BE2C (cell line): Measurements from ENCODE around the gene PNPLA6.

Experiments used
- DNase-seq: peaks from one replicate; pipeline ENCODE4 v3.0.0-alpha.2; 2020
- H3K27me3 ChIP-seq: fragments of 250-450 bp; sonication (Bioruptor Pico); 2 replicates; pipeline ENCODE4 v1.5.1; 2020; ENCODE audit warnings: mild to moderate bottlenecking
- H3K36me3 ChIP-seq: fragments of 250-450 bp; sonication (Bioruptor Pico); 2 replicates; pipeline ENCODE4 v1.5.1; 2020; ENCODE audit warnings: mild to moderate bottlenecking
- H3K4me1 ChIP-seq: fragments of 250-450 bp; sonication (Bioruptor Pico); 2 replicates; pipeline ENCODE4 v1.5.1; 2020
- H3K4me3 ChIP-seq: 2 replicates; pipeline ENCODE4 v1.5.1; 2011; ENCODE audit warnings: low read depth, low read length
- H3K9me3 ChIP-seq: fragments of 250-450 bp; sonication (Bioruptor Pico); 2 replicates; pipeline ENCODE4 v1.5.1; 2020
- TF ChIP-seq, protein P1 (sequence below): IDR thresholded peaks from 2 replicates; pipeline ENCODE4 v1.5.1; 2012; ENCODE audit warnings: mild to moderate bottlenecking, low read depth, low read length

The PNPLA6 gene

DNA sequence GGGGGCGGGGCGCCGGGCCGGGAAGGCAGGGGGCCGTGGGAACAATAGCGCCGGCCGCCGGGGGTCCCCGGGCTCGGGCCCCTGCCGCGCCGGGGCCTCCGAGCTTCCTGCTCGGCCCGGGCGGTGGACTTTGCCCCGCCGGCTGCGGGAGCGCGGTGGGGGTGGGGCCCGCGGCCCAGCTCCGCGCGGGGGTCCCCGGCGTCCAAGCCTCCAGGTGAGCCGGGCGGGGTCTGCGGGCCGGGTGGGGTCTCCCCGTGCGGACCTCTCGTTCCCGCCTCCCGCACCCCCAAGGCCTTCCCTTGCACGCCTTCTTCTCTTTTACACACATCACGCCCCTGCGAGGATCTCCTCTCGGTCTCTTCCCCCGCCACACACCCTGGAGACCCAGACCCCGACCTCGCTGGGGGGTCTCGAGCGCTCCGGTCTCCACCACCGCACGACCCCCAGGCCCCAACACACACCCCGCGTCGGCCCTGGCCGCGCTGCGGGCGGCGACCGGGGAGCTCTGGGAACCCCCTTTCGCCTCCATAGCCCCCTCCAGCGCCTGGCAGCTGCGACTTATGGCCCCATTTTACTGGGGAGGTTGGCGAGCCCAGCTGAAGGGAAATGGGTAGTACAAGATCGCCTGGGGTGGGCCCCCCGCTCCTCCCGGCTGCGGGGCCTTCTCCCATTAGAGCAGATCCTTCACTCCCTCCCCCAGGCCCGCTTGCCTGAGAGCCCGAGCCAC is 60.9 kb downstream of the PNPLA6 start:
- Histone ChIP-seq H3K36me3 (no peaks in the 10 kb centered on the region), H3K27me3 (peaks cover 6% of the 10 kb centered on the region; the same call in 1 of the 2 replicates), H3K4me3 (peak overlapping the region; percentile 46), H3K4me1 (peaks cover 7% of the 10 kb centered on the region), H3K9me3 (no peaks in the 10 kb centered on the region)
- TF ChIP-seq, protein P1, sequence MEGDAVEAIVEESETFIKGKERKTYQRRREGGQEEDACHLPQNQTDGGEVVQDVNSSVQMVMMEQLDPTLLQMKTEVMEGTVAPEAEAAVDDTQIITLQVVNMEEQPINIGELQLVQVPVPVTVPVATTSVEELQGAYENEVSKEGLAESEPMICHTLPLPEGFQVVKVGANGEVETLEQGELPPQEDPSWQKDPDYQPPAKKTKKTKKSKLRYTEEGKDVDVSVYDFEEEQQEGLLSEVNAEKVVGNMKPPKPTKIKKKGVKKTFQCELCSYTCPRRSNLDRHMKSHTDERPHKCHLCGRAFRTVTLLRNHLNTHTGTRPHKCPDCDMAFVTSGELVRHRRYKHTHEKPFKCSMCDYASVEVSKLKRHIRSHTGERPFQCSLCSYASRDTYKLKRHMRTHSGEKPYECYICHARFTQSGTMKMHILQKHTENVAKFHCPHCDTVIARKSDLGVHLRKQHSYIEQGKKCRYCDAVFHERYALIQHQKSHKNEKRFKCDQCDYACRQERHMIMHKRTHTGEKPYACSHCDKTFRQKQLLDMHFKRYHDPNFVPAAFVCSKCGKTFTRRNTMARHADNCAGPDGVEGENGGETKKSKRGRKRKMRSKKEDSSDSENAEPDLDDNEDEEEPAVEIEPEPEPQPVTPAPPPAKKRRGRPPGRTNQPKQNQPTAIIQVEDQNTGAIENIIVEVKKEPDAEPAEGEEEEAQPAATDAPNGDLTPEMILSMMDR = no peak
- DNase-seq = no peak

DNA sequence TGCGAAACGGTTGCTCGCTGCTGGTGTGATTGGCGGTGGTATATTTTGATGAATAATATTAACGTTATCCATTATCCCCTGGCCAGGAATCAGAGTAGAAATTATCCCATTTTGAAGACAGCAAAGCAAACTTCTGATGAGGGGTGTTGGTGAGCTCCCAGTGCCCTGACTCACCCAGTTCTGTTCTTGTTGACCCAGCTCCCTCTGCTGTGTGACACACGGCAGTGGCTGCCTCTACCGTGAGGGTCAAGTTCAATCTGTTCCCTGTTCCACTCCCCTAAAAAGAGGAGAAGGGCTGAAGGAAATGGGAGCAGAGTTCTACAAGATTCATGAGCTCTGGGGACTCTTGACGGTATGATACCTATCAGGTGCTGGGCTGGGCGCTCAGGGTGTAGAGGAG is 62.2 kb downstream of the PNPLA6 start:
- Histone ChIP-seq H3K4me1 (peaks cover 7% of the 10 kb centered on the region), H3K27me3 (peaks cover 6% of the 10 kb centered on the region; the same call in 1 of the 2 replicates), H3K36me3 (no peaks in the 10 kb centered on the region), H3K4me3 (no peak overlapping the region), H3K9me3 (no peaks in the 10 kb centered on the region)
- TF ChIP-seq, protein P1 = no peak
- DNase-seq = no peak

DNA sequence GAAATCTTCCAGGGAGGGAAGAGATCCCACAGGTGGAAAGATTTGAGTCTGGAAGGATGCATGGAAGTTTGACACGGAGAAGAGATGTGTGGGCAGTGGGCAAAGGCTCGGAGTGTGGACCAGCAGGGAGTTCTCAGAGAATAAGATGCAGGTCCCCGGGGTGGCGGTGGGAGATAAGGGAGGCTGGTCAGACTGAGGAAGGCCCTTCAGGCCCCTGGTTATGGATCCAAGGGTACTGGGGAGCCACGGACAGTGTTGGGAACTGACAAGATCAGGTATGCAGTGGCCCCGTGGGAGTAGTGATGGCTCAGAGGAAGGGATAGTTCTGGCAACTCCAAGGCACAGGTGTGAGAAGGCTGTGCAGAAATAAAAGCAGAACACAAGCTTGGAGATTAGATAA is 62.7 kb downstream of the PNPLA6 start:
- Histone ChIP-seq H3K9me3 (no peaks in the 10 kb centered on the region), H3K4me1 (peaks cover 7% of the 10 kb centered on the region), H3K4me3 (no peak overlapping the region), H3K27me3 (peaks cover 6% of the 10 kb centered on the region; the same call in 1 of the 2 replicates), H3K36me3 (no peaks in the 10 kb centered on the region)
- TF ChIP-seq, protein P1 = no peak
- DNase-seq = no peak

DNA sequence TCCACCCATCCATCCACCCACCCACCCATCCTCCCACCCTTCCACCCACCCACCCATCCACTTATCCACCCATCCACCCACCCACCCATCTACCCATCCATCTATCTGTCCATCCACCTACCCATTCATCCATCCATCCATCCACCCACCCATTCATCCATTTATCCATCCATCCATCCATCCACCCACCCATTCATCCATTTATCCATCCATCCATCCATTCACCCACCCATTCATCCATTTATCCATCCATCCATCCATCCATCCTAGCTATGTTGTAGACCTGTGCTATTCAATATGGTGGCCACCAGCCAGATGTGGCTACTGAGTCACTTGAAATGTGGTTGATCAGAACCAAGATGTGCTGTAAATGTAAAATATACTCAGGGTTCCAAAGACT is 65.2 kb downstream of the PNPLA6 start:
- Histone ChIP-seq H3K4me1 (peaks cover 12% of the 10 kb centered on the region), H3K9me3 (no peaks in the 10 kb centered on the region), H3K4me3 (no peak overlapping the region), H3K36me3 (no peaks in the 10 kb centered on the region), H3K27me3 (peaks cover 6% of the 10 kb centered on the region; the same call in 1 of the 2 replicates)
- DNase-seq = no peak
- TF ChIP-seq, protein P1 = no peak

DNA sequence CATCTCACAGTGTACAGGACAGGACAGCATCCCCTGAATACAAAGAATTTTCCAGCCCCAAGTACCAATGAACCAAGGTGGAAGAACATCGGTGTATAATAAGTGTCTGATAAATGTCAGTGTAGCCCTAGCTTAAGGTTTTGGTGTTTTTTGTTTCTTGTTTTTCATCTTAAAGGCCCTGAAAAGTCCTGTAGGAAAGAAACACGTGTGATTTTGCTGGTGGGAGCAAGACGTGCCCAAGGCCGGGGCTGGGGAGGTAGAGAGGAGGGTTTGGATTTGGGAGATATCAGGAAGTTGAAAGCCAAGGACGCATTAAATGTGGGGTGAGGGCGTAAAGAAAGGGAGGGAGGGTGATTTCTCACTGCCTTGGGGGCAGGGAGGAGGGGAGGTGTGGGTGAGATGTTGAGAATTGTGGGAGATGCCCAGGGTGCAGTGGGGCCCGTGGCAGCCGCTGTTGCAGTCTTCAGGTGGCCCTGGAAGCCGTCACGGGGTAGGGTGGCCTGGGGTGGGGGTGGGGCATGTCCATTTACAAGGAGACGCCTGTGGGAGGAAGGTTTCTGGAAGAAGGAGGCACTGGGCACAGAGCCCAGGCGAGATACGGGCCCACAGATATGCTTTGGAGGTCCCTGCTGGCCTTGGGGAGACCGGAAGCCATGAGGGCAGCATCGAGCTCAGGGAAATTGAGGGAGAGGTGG is 66.9 kb downstream of the PNPLA6 start:
- TF ChIP-seq, protein P1 = no peak
- Histone ChIP-seq H3K4me3 (no peak overlapping the region), H3K4me1 (peaks cover 5% of the 10 kb centered on the region; the same call in 1 of the 2 replicates), H3K9me3 (no peaks in the 10 kb centered on the region), H3K27me3 (no peaks in the 10 kb centered on the region), H3K36me3 (no peaks in the 10 kb centered on the region)
- no peak for DNase-seq

DNA sequence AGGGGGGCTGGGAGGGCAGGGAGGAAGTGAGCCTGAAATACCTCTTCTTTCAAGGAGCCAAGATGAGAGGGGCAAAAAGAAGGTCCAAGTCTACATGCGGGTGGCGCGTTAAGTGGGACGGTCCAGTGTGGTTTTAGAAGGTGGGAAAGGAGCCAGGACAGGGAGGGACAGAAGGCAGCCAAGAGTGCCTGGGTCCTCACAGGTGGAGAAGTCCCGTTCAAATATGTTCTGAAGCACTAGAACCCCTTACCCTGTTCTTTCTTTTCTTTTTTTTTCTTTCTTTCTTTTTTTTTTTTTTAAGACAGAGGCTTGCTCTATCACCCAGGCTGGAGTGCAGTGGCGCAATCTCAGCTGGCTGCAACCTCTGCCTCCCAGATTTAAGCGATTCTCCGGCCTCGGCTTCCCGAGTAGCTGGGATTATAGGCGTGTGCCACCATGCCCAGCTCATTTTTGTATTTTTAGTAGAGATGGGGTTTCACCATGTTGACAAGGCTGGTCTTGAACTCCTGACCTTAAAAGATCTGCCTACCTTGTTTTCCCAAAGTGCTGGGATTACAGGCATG is 67.5 kb downstream of the PNPLA6 start:
- TF ChIP-seq, protein P1 = no peak
- Histone ChIP-seq H3K4me1 (peaks cover 5% of the 10 kb centered on the region; the same call in 1 of the 2 replicates), H3K36me3 (no peaks in the 10 kb centered on the region; the same call in 1 of the 2 replicates), H3K27me3 (no peaks in the 10 kb centered on the region), H3K9me3 (no peaks in the 10 kb centered on the region), H3K4me3 (no peak overlapping the region)
- DNase-seq = no peak
